NCI-H345 treated with DMSO at 0.1 percent for 48 hours (cell line): ENCODE data around the gene NSMCE3.
"Not testable (repeated sequence)": the region's sequence is repeated elsewhere in the genome, so short reads cannot be mapped to it uniquely, and the experiment has no call there.

Source experiments
- DNase-seq: peaks from one replicate; lab custom pipeline; 2025; ENCODE audit not compliant: unreplicated experiment; lab: John Stamatoyannopoulos, UW

NSMCE3 gene

GRCh38 chr15:29270169-29270955 lies 740 bp upstream of the NSMCE3 start:
- DNase-seq = no peak

GRCh38 chr15:29268706-29269484 lies 727 bp downstream of the NSMCE3 start:
- DNase-seq = no peak

- no peak for DNase-seq
These were observed 3.5 kb downstream of the NSMCE3 start for GRCh38 chr15:29266052-29266582.

GRCh38 chr15:29263289-29263688 lies 6.3 kb downstream of the NSMCE3 start:
- no peak for DNase-seq

GRCh38 chr15:29262738-29263137 lies 6.9 kb downstream of the NSMCE3 start:
- DNase-seq = no peak

- DNase-seq = no peak
These were observed 8.7 kb downstream of the NSMCE3 start for GRCh38 chr15:29260896-29261295.

- DNase-seq = no peak
These were observed 10.4 kb downstream of the NSMCE3 start for GRCh38 chr15:29259233-29259632.

- no peak for DNase-seq
These were observed 17.4 kb downstream of the NSMCE3 start for GRCh38 chr15:29252234-29252633.

- DNase-seq = no peak
These were observed 25.1 kb downstream of the NSMCE3 start for GRCh38 chr15:29244544-29244943.

- DNase-seq = no peak
These were observed 25.5 kb downstream of the NSMCE3 start for GRCh38 chr15:29244123-29244522.

- DNase-seq = no peak
These were observed 27.0 kb downstream of the NSMCE3 start for GRCh38 chr15:29242456-29243242.

GRCh38 chr15:29241207-29241606 lies 28.4 kb downstream of the NSMCE3 start:
- DNase-seq = no peak

GRCh38 chr15:29239395-29239794 lies 30.2 kb downstream of the NSMCE3 start:
- no peak for DNase-seq

- no peak for DNase-seq
These were observed 36.1 kb downstream of the NSMCE3 start for GRCh38 chr15:29233566-29233965.

GRCh38 chr15:29226436-29227208 lies 43.0 kb downstream of the NSMCE3 start:
- no peak for DNase-seq

GRCh38 chr15:29225534-29226234 lies 43.9 kb downstream of the NSMCE3 start:
- no peak for DNase-seq

GRCh38 chr15:29224987-29225363 lies 44.6 kb downstream of the NSMCE3 start:
- DNase-seq = not testable (repeated sequence)

GRCh38 chr15:29224235-29224986 lies 45.2 kb downstream of the NSMCE3 start:
- not testable (repeated sequence) for DNase-seq

- DNase-seq = no peak
These were observed 46.0 kb downstream of the NSMCE3 start for GRCh38 chr15:29223640-29224039.
